NCI-H1092 treated with DMSO at 0.1 percent for 48 hours (cell line): ENCODE data around the gene GDF10.

Experiments used
- DNase-seq: peaks from one replicate; lab custom pipeline; 2025; lab: John Stamatoyannopoulos, UW

GDF10 gene

GRCh38 chr10:47353351-47353750 is 53.4 kb downstream of the GDF10 start:
- DNase-seq: no peak

DNA sequence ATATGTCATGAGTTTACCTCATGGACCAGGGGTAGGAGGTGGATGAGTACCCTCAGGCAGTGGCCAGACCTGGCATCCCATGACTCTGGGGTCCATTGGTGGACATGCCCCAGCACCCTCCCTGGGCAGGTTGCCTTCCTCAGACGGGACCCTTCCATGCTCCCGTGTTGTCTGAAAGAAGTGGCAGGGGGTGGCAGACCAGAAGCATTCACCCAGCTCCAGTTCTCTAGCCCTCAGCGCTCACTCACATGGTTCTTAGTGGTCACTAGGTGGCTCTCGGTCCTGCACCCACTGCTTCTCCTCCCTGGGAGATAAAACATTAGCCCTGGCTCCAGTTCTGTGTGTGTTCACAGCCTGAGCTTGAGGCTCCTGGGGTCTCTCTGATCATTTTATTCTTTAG is 54.2 kb downstream of the GDF10 start:
- DNase-seq: no peak

GRCh38 chr10:47354900-47355299 is 54.9 kb downstream of the GDF10 start:
- no peak for DNase-seq

GRCh38 chr10:47356708-47357107 is 56.7 kb downstream of the GDF10 start:
- DNase-seq: no peak

DNA sequence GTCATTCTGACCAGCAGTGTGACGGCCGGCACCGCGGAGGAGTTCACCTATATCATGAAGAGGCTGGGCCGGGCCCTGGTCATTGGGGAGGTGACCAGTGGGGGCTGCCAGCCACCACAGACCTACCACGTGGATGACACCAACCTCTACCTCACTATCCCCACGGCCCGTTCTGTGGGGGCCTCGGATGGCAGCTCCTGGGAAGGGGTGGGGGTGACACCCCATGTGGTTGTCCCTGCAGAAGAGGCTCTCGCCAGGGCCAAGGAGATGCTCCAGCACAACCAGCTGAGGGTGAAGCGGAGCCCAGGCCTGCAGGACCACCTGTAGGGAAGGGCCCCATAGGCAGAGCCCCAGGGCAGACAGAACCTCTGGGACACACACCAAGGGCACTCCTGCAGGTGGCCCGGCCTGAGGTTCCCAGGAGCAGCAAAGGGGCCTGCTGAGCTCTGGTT is 57.2 kb downstream of the GDF10 start:
- DNase-seq: no peak

DNA sequence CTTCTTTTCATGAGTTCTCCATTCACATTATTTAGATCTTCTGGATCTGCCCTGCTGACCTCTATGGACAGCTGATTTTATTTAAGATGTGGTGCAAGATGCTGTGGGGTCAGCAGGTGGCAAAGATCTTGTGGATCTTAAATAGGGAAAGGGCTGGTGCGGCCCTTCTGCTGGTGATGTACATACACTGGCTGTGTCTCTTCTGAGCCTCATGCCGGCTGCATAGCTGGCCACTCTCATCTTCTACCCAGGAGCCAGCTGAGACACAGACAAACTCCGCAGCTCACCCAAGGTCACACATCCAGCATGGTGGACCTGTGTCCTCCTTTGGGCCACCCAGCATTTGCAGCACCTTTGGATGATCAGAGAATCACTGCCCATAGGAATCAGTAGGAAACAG is 57.9 kb downstream of the GDF10 start:
- DNase-seq: no peak

DNA sequence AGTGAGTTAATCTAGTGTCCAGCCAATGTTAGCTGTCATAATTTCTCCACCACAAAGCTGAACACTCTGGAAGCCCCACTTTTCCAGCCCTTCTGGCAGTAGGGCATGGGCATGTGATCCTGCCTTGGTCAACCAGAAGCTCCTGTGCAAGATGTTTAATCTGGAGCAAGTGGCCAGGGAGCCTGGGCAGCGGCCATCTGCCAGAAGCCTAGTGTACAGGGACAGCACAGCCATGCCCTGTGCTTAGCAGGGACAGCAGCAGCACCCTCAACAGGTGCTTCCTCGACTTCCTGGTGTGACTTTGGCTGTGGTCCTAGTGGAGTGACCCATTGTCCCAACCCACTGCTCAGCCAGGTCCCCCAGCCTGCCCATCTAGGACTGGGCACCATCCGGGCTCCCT is 58.5 kb downstream of the GDF10 start:
- no peak for DNase-seq

GRCh38 chr10:47359101-47359500 is 59.1 kb downstream of the GDF10 start:
- no peak for DNase-seq

GRCh38 chr10:47359626-47360418 is 59.8 kb downstream of the GDF10 start:
- no peak for DNase-seq

- no peak for DNase-seq
These were observed 60.5 kb downstream of the GDF10 start for GRCh38 chr10:47360419-47361040.

DNA sequence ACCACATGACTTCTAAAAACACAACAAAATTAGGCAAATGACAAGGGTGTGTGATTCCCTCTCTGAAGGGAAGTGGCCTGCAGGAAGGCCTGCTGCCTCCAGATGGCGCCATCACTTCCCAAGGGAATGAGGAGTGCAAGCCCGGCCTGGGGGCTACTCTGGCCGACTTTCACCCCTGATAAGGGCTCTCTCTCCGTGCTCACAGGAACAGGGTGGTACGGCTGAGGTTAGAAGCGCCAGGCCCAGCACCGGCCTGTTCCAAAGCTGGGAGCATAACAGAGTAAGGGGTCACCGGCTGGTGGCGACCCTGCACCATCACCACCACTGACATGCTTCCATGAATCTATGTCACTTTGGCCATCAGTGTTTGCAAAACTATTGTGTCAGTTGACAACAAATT is 61.3 kb downstream of the GDF10 start:
- no peak for DNase-seq

DNA sequence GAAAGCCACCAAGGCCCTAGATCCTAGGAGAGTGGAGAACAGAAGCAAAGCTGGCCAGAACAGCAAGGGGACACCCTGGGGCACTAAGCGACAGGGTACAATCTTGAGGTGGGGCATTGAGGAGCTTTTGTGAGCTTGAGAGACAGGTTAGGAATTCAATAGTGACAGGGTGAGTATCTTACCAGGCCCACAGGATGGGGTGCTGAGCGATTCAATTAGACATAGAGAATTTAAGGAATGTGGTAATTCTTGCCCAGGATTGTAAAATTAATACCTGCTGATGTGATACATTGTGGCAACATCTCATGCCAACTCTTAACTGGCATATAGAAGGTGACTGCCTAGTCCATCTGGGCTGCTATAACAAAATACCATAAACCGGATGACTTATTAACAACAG is 62.2 kb downstream of the GDF10 start:
- DNase-seq: no peak
